ENCODE data around the gene UMAD1. TPM values are rescaled to one million over a fixed set of nuclear protein-coding genes. Genes with fewer than 3 reads are reported as not detected.

Gene UMAD1
- total and polyA plus RNA-seq, 2 donors (not counting 3 experiments of a cell fraction or from before 2014, with no cell fraction given), result 5.6 to 6.6 TPM

GRCh38 chr7:7618410-7618809 lies 22.1 kb upstream of the UMAD1 start:
- Histone ChIP-seq H3K4me2 (ENCODE audit: insufficient read depth, low read length) (no peak overlapping the region), H3K4me1 (ENCODE audit: control insufficient read depth, extremely low read depth, insufficient read depth, low read length) (no peaks in the 10 kb centered on the region), H3K4me3 (replicated peaks in 1 of 3; ENCODE audit: insufficient read depth in 1 of 3, low read depth in 1 of 3, low read length in 3 of 3) (no peak overlapping the region), H3K9me3 (replicated peaks; ENCODE audit: control insufficient read depth, insufficient read depth, low read length) (no peaks in the 10 kb centered on the region), H3K27me3 (ENCODE audit: control insufficient read depth in 2 of 2, insufficient read depth in 2 of 2, low read length in 2 of 2) (no peaks in the 10 kb centered on the region), H3K79me2 (ENCODE audit: control insufficient read depth, insufficient read depth, low read length) (no peaks in the 10 kb centered on the region), H3K9ac (replicated peaks; ENCODE audit: extremely low read depth, insufficient read depth, low read length) (no peak overlapping the region), H4K20me1 (replicated peaks; ENCODE audit: control insufficient read depth, extremely low read depth, insufficient read depth, low read length) (no peaks in the 10 kb centered on the region), H3K9me1 (replicated peaks; ENCODE audit: control insufficient read depth, extremely low read depth, insufficient read depth, low read length) (no peaks in the 10 kb centered on the region), H3K36me3 (ENCODE audit: control insufficient read depth in 2 of 2, extremely low read depth in 1 of 2, insufficient read depth in 2 of 2, low read length in 2 of 2) (no peaks in the 10 kb centered on the region), H2AFZ (ENCODE audit: low read depth, low read length) (no peak overlapping the region), H3K27ac (ENCODE audit: insufficient read depth, low read depth, low read length) (no peak overlapping the region)
- no peak for FAIRE-seq
- CTCF ChIA-PET, result no interaction called here
- POLR2A ChIA-PET, result no interaction called here
- intact Hi-C loops (cut with micrococcal nuclease) (no loop called here), dilution Hi-C loops (cut with MboI; ENCODE audit: extremely low pct_ligation_motif_present, low sequenced_read_pairs) (no loop called here)
- no TSS peak for BruUV-seq (replicated peaks)
- TF ChIP-seq JUN (IDR thresholded peaks at IDR 0.05; ENCODE audit: borderline replicate concordance, insufficient read depth, insufficient read length, low read depth), result no peak
- TF ChIP-seq POLR2AphosphoS5 (IDR thresholded peaks at IDR 0.05; ENCODE audit: insufficient read depth, low read depth, low read length), result no peak
- no peak for TF ChIP-seq FOS (IDR thresholded peaks at IDR 0.05; ENCODE audit: borderline replicate concordance, insufficient read depth, low read length)
- no peak for TF ChIP-seq MAX (IDR thresholded peaks at IDR 0.05; ENCODE audit: insufficient read depth, insufficient read length)
- TF ChIP-seq EZH2 (IDR thresholded peaks at IDR 0.05; ENCODE audit: borderline replicate concordance, low read depth, low read length, severe bottlenecking), result no peak
- TF ChIP-seq MYC (IDR thresholded peaks at IDR 0.05; ENCODE audit: low read depth, low read length), result no peak
- TF ChIP-seq CTCF (IDR thresholded peaks at IDR 0.05; ENCODE audit: extremely low read depth in 1 of 2, insufficient read depth in 1 of 2, low read depth in 1 of 2, low read length in 2 of 2), result no peak
- TF ChIP-seq GATA2 (IDR thresholded peaks at IDR 0.05; ENCODE audit: insufficient read depth, insufficient read length, low read depth, low read length), result no peak
- no peak for TF ChIP-seq POLR2A (IDR thresholded peaks at IDR 0.05; ENCODE audit: low read depth, low read length)
- no peak for DNase-seq (ENCODE audit: low read depth, low spot score)
